Hepatocyte (in vitro differentiated cells): ENCODE results near the gene TTC39A.

Experiments used
- EZH2 ChIP-seq: fragments of 200-600 bp; sonication (generic); IDR thresholded peaks from 2 replicates; pipeline ENCODE4 v1.6.1; 2016; ENCODE audit warnings: antibody characterized with exemption, mild to moderate bottlenecking, borderline replicate concordance
- EZH2phosphoT487 ChIP-seq: fragments of 200-600 bp; sonication (generic); IDR thresholded peaks from one replicate; pipeline ENCODE4 v1.6.1; 2018; ENCODE audit warnings: antibody characterized with exemption, mild to moderate bottlenecking, low read depth, moderate library complexity; ENCODE audit not compliant: unreplicated experiment, severe bottlenecking
- TF ChIP-seq, protein P1 (sequence below): fragments of 200-600 bp; sonication (generic); IDR thresholded peaks from 2 replicates; pipeline ENCODE4 v1.5.1; 2016; ENCODE audit warnings: antibody characterized with exemption, mild to moderate bottlenecking; ENCODE audit not compliant: poor library complexity

DNA sequence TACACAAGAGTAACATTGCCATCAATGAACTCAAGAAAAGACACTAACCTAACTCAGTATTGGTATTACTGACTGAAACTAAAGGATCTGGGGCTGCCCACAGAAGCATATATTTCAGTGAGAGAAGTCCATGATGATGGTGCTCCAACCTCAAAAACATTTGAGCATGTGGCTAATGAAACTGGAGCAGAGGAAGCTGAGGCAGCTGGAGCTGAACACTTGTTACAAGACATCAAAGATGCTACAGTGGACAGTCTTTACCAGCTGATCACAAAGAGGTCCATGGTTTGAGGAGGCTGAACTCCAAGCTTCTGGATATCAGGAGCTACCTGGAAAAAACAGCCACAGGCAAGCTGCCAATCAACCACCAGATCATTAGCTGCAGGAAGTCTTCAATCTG, 42.2 kb upstream of the TTC39A start:
- TF ChIP-seq EZH2phosphoT487 (no peak), EZH2 (no peak)
- TF ChIP-seq, protein P1, sequence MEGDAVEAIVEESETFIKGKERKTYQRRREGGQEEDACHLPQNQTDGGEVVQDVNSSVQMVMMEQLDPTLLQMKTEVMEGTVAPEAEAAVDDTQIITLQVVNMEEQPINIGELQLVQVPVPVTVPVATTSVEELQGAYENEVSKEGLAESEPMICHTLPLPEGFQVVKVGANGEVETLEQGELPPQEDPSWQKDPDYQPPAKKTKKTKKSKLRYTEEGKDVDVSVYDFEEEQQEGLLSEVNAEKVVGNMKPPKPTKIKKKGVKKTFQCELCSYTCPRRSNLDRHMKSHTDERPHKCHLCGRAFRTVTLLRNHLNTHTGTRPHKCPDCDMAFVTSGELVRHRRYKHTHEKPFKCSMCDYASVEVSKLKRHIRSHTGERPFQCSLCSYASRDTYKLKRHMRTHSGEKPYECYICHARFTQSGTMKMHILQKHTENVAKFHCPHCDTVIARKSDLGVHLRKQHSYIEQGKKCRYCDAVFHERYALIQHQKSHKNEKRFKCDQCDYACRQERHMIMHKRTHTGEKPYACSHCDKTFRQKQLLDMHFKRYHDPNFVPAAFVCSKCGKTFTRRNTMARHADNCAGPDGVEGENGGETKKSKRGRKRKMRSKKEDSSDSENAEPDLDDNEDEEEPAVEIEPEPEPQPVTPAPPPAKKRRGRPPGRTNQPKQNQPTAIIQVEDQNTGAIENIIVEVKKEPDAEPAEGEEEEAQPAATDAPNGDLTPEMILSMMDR = no peak
